HG02798 (cell line): Measurements from ENCODE around the gene FAIM2.
A peak's percentile ranks its signal among the peaks of the same experiment; 100 is the strongest.

Source experiments
- ATAC-seq: cut with Tn5 transposase; IDR thresholded peaks from one replicate; pipeline ENCODE4 v1.9.1; 2021; ENCODE audit warnings: mild to moderate bottlenecking; ENCODE audit not compliant: unreplicated experiment, poor library complexity

Gene FAIM2

GRCh38 chr12:49832836-49833421 is 70.8 kb downstream of the FAIM2 start:
- ATAC-seq: no peak

DNA sequence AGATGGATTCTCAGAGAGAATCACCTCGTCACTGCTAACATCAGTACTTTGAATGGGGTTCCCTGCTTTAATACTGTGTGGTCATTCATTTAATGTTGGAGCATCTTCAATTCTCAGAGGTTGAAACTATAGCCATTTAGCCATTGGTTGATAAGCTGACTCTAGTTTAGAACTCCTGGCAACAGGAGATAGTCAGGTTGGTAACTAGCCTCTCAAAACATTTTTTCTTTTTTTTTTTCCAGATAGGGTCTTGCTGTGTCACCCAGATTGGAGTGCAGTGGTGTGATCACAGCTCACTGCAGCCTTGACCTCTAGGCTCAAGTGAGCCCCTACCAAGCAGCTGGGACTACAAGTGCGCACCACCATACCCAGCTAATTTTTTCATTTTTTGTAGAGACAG is 72.0 kb downstream of the FAIM2 start:
- ATAC-seq: no peak

GRCh38 chr12:49828133-49829091 is 75.3 kb downstream of the FAIM2 start, which contains the start of gene NCKAP5L:
Gene NCKAP5L, minus strand, starts transcription at chr12:49828413. Its CDS starts 24,369 bp downstream, at chr12:49804044.
- ATAC-seq: peak; percentile 93

DNA sequence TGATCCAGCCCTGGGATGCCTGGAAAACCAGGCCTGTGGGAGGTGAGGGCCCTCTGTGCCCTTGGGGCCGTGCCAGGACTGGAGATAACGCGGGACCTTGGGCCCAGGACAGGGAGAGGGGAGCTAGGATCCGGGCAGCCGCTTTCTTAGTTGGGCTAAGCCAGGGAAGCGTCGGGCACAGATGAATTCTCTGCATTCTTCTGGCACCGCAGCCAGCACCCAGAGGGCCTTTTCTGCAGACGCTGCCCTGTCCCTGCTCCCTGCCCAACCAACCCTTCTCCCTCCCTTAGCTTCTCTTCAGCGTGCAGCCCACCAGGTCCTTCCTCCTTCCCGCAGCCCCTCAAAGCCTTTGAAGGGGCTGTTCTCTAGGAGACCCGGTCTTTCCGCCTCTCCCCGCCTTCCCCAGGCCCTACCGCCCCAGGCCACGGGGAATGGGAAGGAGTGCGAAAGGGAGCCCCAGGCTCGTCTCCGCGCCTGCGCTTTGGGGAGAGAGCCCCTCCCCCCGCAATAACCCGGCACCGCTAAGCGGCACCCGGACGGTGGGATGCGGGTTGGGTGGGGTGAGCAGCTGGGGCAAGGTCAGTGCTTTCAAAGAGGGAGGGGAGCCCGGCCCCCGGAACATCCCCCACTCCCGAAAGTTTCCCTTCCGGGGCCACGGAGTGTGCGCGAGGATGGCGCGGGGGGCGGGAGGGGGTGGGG is 76.2 kb downstream of the FAIM2 start:
- ATAC-seq: no peak

- ATAC-seq: no peak
Measured at GRCh38 chr12:49827051-49827400, 76.7 kb downstream of the FAIM2 start.

DNA sequence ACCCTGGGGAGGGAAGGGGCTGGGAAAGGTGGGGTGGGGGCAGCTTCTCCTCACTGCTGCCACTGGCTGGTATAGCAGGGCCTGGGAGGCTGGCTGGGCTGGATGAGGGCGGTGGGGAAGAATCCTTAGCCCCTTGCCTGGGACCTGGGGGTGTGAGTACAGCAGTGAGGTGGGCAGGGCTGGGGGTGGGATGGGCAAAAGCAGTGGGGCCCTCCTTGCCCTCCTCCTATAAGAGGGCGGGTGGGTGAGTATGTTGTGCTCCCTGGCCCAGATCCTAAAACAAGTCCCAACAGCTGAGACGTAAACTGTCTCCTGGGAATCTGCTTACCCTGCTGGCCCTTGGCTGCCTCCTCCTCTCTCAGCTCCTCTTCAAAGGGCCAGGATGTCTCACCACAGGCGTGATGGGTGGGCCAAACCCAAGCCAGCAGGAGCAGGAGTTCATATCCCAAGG is 77.7 kb downstream of the FAIM2 start:
- ATAC-seq: no peak

GRCh38 chr12:49825360-49825970 is 78.2 kb downstream of the FAIM2 start:
- ATAC-seq: no peak

- no peak for ATAC-seq
Measured at GRCh38 chr12:49824895-49825294, 78.8 kb downstream of the FAIM2 start.

GRCh38 chr12:49824416-49824815 is 79.3 kb downstream of the FAIM2 start:
- ATAC-seq: no peak

DNA sequence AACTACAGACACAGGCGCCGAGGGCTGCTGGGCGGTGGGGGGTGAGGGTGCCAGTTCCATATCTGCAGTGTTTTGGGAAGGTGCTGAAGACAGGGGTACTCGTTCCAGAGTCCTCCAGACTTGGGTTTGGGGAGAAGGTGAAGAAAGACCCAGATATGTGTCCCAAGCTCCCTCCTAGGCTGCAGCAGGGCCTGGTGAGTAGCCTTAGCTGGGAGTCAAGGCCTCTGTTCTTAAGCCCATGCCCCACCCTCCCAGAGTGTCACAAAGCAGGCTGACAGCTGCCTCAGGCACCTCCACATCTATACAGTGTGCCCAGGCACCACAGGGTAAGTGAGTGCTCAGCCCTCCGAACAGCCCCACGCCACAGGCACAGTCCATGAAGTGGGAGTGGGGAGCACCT is 79.7 kb downstream of the FAIM2 start:
- ATAC-seq: no peak

- ATAC-seq: no peak
Measured at GRCh38 chr12:49823350-49823749, 80.3 kb downstream of the FAIM2 start.

DNA sequence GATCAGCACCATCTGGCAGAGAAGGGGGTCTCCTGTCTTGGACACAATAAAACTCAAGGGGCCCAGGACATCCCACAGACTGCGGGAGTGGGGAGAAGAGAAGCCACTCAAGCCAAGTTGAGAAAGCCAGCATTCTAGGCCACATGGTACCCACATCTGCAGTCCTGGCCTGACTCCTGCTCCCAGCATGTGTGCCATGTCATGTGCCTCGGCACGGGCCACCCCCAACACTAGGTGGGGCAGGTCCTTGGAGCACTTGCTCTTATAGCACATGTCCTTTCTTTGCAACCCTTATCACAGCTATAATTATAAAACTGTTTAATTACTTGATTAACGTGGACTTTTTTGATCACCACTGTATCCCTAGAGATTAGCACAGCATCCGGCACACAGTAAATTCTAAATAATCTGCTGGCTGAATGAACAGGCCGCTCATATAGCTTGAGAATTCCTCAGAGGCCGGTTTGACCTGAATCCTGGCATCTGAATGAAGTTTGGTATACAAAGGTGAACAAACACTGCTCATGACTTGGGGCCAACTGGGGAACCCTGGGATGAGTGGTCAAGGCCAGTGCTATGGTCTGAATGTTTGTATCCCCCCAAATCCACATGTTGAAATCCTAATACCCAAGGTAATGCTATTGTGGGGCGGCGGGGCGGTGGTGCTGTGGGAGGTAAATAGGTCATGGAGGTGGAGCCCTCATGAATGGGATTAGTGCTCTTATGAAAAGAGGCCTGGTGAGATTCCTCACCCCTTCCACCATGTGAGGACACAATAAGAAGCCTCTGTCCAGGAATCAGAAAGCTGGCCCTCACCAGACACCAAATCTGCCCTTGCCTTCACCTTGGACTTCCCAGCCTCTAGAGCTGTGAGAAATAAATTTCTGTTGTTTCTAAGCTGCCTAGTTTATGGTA is 82.1 kb downstream of the FAIM2 start:
- ATAC-seq: no peak

- no peak for ATAC-seq
Measured at GRCh38 chr12:49819786-49820185, 83.9 kb downstream of the FAIM2 start.

GRCh38 chr12:49818241-49818895 is 85.3 kb downstream of the FAIM2 start:
- ATAC-seq: no peak
